HG03469 (cell line): ENCODE measurements around the gene ODAD3.
A peak's percentile ranks its signal among the peaks of the same experiment; 100 is the strongest.
"Not testable (repeated sequence)": the region's sequence is repeated elsewhere in the genome, so short reads cannot be mapped to it uniquely, and the experiment has no call there.

Source experiments
- ATAC-seq: cut with Tn5 transposase; IDR thresholded peaks from one replicate; pipeline ENCODE4 v1.9.1; 2021; ENCODE audit warnings: mild to moderate bottlenecking, moderate library complexity, moderate number of reproducible peaks; ENCODE audit not compliant: unreplicated experiment

ODAD3 gene

DNA sequence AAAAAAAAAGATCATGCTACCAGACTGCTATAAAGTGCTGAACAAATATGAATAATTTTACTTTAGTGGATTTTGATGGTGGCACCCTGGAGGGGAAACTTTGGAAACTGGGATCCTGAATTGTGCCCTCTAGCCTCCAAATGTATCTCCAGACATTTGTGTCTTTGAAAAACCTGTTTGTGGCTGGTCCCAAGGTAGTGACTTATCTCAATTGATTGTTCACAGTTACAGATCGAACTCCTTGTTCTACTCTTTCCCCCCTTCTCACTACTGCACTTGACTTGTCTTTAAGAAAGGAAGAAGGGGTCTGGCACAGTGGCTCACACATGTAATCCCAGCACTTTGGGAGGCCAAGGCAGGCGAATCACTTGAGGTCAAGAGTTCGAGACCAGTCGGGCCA is 26.3 kb downstream of the ODAD3 start:
- ATAC-seq, result no peak

- ATAC-seq, result not testable (repeated sequence)
Observed at GRCh38 chr19:11406703-11407236, 28.2 kb downstream of the ODAD3 start.

DNA sequence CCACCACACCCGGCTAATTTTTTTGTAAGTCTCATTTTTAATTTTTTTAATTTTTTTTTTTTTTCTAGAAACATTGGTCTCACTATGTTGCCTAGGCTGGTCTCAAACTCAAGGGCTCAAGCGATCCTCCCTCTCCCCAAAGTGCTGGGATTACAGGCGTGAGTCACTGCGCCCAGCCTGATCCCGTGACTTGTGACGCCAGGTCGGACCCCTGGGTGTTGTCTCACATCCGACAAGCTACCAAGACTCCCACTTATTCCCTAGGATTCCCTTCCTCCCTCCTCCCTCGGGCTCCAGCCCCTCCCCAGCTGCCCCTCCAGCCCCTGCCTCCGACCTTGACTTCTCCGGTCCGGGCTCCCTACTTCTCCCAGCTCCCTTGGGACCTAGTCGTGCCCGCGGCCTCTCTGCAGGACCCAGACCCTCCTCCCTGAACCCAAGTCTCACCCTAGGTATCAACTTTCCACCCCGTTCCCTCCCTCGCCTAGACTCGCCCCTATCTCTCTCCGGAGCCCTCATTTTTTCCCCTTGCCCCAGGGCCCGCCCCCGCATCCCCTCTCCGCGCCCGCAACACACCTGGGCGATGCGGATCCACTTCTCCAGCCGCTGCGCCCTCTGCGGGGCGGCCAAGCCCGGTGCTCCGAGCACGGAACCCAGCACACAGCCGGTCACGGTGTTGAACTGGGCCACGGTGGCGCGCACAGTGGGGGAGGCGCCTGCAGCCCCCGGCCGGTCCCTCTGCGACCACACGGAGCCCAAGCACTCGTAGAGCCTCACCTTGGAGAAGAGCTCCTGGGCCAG is 28.9 kb downstream of the ODAD3 start:
- ATAC-seq, result no peak

- ATAC-seq, result no peak
Observed at GRCh38 chr19:11404588-11405222, 30.2 kb downstream of the ODAD3 start.

GRCh38 chr19:11401808-11402543 is 32.9 kb downstream of the ODAD3 start:
- ATAC-seq, result no peak

- no peak for ATAC-seq
Observed at GRCh38 chr19:11400798-11401197, 34.1 kb downstream of the ODAD3 start.

- no peak for ATAC-seq
Observed at GRCh38 chr19:11399667-11400066, 35.3 kb downstream of the ODAD3 start.

GRCh38 chr19:11397089-11397610 is 37.8 kb downstream of the ODAD3 start:
- no peak for ATAC-seq

DNA sequence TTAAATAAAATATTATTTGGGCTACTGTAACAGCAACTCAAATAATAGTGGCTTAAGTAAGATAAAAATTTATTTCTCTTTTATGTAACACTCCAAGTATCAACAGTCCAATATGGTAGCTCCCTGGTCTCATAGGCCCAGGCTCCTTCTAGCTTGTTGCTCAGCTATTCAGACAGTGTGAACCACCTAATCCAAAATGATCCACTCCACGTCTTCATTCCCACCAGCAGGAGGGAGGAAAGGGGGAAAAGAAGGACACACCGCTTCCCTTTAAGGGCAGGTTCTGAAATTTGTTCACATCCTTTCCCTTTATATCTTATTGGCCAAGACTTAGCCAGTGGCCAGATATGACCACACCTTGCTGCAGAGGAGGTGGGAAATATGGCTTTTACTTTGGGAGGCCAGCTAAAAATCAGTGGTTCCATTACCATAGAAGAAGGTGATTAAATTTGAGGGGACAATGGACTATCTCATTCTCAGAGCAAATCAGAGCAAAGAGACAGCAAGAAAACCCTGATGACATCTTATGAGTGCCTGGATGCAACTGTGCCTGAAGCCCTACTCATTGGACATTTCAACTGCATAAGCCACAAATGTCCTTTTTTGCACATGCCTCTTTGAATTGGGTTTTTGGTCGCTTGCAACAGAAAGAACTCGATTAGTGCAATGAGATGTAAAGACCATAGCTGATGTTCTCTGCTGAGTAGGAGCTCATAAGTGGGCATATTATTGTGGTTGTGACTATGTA is 43.8 kb downstream of the ODAD3 start:
- no peak for ATAC-seq

GRCh38 chr19:11390359-11390758 is 44.6 kb downstream of the ODAD3 start:
- ATAC-seq, result no peak

DNA sequence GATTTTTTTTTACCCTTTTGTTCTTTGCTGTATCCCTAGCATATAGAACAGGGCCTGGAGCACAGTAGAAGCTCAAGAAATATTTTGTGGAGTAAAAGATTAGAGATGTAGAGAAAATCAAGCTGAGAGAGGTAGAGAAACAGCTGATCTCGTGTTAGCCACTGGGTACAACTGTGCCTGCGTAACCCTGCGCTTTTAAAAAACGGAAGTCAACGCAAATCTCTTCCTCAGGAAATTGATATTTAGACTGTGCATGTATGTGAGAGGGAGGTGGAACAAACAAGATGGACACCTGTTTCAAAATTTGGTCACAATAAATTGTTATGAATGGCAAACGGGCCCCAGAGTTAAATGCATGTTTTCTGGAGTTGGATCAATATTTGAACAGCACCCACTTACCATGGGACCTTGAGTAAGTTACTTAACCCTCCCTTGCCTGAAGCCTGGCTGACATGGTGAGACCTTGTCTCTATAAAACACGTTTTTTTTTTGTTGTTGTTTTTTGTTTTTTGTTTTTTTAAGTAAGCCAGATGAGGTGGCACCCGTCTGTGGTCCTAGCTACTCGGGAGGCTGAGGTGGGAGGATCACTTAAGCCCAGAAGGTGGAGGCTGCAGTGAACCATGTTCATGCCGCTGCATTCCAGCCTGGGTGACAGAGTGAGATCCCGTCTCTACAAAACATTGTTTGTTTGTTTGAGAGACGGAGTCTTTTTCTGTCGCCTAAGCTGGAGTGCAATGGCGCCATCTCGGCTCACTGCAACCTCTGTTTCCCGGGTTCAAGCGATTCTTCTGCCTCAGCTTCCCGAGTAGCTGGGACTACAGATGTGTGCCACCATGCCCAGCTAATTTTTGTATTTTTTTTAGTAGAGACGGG is 47.5 kb downstream of the ODAD3 start:
- no peak for ATAC-seq

DNA sequence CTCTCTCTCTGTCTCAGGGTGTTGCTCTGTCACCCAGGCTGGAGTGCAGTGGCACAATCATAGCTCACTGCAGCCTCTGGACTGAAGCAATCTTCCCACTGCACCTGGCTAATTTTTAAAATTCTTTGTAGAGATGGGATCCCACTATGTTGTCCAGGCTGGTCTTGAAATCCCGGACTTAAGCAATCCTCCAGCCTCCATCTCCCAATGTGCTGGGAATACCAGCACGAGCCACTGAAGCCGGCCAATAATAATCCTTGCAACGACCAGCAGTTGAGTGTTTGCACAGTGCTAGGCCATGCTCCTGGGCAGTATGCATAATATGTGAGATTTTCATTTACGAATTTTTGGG is 50.2 kb downstream of the ODAD3 start:
- no peak for ATAC-seq

GRCh38 chr19:11383706-11384048 is 51.2 kb downstream of the ODAD3 start:
- no peak for ATAC-seq

GRCh38 chr19:11382898-11383705 is 51.8 kb downstream of the ODAD3 start:
- ATAC-seq, result no peak

DNA sequence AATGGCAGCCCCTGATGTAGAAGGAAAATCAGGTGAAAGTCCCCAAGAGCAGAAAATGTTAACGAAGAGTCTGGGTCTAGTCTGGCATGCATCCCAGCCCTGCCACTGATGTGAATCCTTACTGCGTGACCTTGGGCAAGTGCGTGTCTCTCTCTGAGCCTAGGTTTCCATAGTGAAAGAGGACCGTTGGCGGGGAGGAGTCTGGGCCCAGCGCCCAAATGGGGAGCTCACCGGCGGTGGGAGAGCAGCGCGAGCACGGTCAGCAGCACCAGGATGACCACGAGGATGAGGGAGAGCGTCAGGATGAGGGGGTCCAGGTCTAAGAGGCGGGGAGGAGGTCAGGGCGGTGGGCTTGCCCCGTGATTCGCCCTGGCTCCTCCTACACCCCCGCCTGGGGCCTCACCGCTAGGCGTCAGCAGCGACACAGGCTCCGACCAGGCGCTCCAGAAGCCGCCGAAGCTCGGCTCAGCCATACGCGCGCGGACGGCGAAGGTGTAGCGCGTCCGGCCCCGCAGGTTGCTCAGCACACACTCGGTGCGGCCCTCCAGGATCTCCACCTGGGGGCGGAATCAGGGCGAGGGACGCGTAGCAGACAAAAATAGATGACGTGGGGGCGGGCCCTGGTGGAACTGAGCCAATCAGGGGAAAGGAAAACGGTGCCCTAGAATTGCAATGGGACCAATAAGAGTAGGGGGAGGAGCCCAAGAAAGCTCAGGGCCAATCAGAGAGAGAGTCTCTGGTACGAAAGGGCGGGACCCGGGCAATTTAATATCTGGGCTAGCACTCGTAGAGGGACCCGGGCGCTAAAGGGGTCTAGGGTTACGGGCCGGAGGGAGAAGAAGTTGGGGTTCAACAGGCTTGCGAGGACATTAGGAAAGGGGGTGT is 54.0 kb downstream of the ODAD3 start:
- peak; percentile 41 for ATAC-seq

GRCh38 chr19:11379857-11380350 is 55.0 kb downstream of the ODAD3 start:
- ATAC-seq, result no peak

DNA sequence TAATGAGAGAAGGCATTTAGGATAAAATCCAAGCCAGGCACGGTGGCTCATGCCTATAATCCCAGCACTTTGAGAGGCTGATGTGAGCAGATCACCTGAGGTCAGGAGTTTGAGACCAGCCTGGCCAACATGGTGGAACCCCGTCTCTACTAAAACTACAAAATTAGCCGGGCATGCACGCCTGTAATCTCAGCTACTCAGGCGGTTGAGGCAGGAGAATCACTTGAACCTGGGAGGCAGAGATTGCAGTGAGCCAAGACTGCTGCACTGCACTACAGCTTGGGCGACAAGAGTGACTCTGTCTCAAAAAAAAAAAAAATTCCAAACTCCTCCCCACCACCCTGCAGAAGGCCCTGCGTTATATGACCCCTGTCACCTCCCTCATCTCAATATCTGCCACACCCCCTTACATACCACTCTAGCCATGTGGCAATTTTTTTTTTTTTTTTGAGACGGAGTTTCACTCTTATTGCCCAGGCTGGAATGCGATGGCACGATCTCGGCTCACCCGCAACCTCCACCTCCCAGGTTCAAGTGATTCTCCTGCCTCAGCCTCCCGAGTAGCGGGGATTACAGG is 55.6 kb downstream of the ODAD3 start:
- ATAC-seq, result not testable (repeated sequence)
